Fibroblast of lung (primary cell): Measurements from ENCODE around the gene NFE2L1. TPM values are rescaled to one million over a fixed set of nuclear protein-coding genes. Genes with fewer than 3 reads are reported as not detected.

Experiments
- DNase-seq, 2 donors: peaks; one replicate each; pipeline versions ENCODE4 v3.0.0 to v3.0.0-alpha.2; 2010; ENCODE audit warnings: low read depth in 2 of 2
- H2AFZ ChIP-seq: 2 replicates; pipeline ENCODE4 v1.5.1; 2012; ENCODE audit warnings: low read length, control low read depth, inconsistent platforms
- H3K27ac ChIP-seq: 2 replicates; pipeline ENCODE4 v1.5.1; 2011; ENCODE audit warnings: low read length, control low read depth; ENCODE audit not compliant: insufficient read depth
- H3K27me3 ChIP-seq: 2 replicates; pipeline ENCODE4 v1.5.1; 2011; ENCODE audit warnings: mild to moderate bottlenecking, low read length; ENCODE audit not compliant: control insufficient read depth, insufficient read depth
- H3K36me3 ChIP-seq: 2 replicates; pipeline ENCODE4 v1.5.1; 2011; ENCODE audit warnings: low read length; ENCODE audit not compliant: control insufficient read depth, insufficient read depth
- H3K4me1 ChIP-seq: 2 replicates; pipeline ENCODE4 v1.5.1; 2011; ENCODE audit warnings: low read length; ENCODE audit not compliant: control insufficient read depth, insufficient read depth; ENCODE audit errors: extremely low read depth
- H3K4me2 ChIP-seq: 2 replicates; pipeline ENCODE4 v1.5.1; 2011; ENCODE audit warnings: low read length, control low read depth; ENCODE audit not compliant: insufficient read depth; ENCODE audit errors: extremely low read depth
- H3K4me3 ChIP-seq, 4 experiments: fragments of 200-600 bp in 1 of 4; sonication (generic) in 1 of 4; replicated peaks in 1 of 4; 2 replicates each; pipeline ENCODE4 v1.5.1; 2011 to 2016; ENCODE audit warnings: low read length in 4 of 4, low read depth in 3 of 4, mild to moderate bottlenecking in 3 of 4, control low read depth in 2 of 4, inconsistent platforms in 1 of 4, mixed read lengths in 1 of 4; ENCODE audit not compliant: insufficient read depth in 1 of 4; ENCODE audit errors: control extremely low read depth in 1 of 4
- H3K79me2 ChIP-seq: 2 replicates; pipeline ENCODE4 v1.5.1; 2012; ENCODE audit warnings: mild to moderate bottlenecking, low read length, inconsistent platforms; ENCODE audit not compliant: control insufficient read depth, insufficient read depth
- H3K9ac ChIP-seq: 2 replicates; pipeline ENCODE4 v1.5.1; 2011; ENCODE audit warnings: mild to moderate bottlenecking, low read length, control low read depth; ENCODE audit not compliant: insufficient read depth
- H3K9me3 ChIP-seq: 2 replicates; pipeline ENCODE4 v1.5.1; 2012; ENCODE audit warnings: low read depth, low read length; ENCODE audit not compliant: control insufficient read depth, insufficient read depth
- H4K20me1 ChIP-seq: 2 replicates; pipeline ENCODE4 v1.5.1; 2011; ENCODE audit warnings: low read length; ENCODE audit not compliant: control insufficient read depth, insufficient read depth; ENCODE audit errors: extremely low read depth
- CTCF ChIP-seq, 2 donors: IDR thresholded peaks in 1 of 2; conservative IDR thresholded peaks in 1 of 2; 1 replicate in 1 of 2; 2 replicates in 1 of 2; pipeline ENCODE4 v1.5.1; 2011 to 2012; ENCODE audit warnings: low read length in 2 of 2, control low read depth in 1 of 2, inconsistent platforms in 1 of 2, low read depth in 1 of 2, mild to moderate bottlenecking in 1 of 2
- EZH2 ChIP-seq: IDR thresholded peaks from 2 replicates; pipeline ENCODE4 v1.5.1; 2012; ENCODE audit warnings: low read length, control low read depth, mild to moderate bottlenecking; ENCODE audit errors: missing control alignments
- polyA plus RNA-seq, 2 donors: library from polyadenylated mRNA; depleted of rRNA in 1 of 2; stranded (reverse) in 1 of 2; unstranded in 1 of 2; fragments of >200 nt; gene quantifications; 2 replicates each; pipeline ENCODE4 v1.2.1, GENCODE V29; 2011 to 2012; ENCODE audit warnings: missing spikeins in 1 of 2
- total RNA-seq: library from RNA; depleted of rRNA; stranded (reverse); fragments of >200 nt; gene quantifications from 2 replicates; pipeline ENCODE4 v1.2.1, GENCODE V29; 2014

Gene NFE2L1
- total and polyA plus RNA-seq, 2 donors (not counting 1 experiment from before 2014, with no cell fraction given), result 162 to 200 TPM

DNA sequence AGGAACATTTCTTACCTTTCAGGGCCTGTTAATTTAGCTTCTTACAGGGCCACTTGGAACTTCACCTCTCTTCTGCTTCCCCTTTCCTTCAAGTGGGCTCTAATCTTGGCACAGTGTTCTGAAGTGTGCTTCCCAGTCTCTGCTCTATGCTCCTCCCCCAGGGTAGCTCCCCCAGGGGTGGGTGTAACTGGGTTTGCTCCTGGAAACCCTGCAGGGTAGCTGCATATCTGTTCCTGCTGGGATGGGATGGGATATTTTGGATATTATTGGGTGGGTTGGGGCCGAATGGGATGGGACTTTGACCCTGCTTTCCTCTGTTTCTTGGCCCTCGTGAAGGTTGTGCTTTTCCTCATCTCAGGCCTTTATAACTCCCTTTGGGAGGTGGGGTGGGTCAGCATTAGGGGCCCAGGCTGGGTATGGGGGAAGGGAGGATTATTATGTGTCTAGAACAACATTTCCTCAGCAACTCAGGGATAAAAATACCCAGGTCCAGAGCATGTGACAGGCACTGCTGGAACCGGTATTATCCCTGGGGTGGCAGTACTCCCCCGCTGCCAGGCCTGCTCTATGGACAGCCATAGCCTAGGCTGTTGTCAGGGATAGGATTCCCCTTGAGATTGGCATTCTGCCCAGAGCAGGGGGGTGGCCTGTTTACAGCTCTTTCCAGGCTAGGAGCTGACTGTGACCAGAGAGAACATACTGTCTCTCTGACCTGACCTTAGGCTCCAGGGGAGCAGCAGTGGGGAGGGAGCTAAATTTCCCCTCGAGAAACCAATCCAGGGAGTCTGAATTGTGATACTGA, 5.0 kb downstream of the NFE2L1 start:
- peak overlapping the region in 2 of 4 experiments; percentile 69 to 93 for H3K4me3 ChIP-seq
- TF ChIP-seq EZH2, result no peak
- TF ChIP-seq CTCF (conservative IDR thresholded peaks at IDR 0.05 in 1 of 2, IDR thresholded peaks at IDR 0.05 in 1 of 2; ENCODE audit: low read depth in 1 of 2, low read length in 2 of 2), result no peak

GRCh38 chr17:48053758-48054237, 5.6 kb downstream of the NFE2L1 start:
- H3K9ac ChIP-seq, result peak overlapping the region; percentile 26
- no peaks in the 10 kb centered on the region for H4K20me1 ChIP-seq
- peaks cover 44% of the 10 kb centered on the region for H3K79me2 ChIP-seq
- H3K4me3 ChIP-seq, result peak overlapping the region in 2 of 4 experiments; percentile 69 to 93
- no peak for DNase-seq
- H3K36me3 ChIP-seq, result peaks cover 18% of the 10 kb centered on the region
- no peak overlapping the region for H2AFZ ChIP-seq
- peaks cover 34% of the 10 kb centered on the region for H3K4me1 ChIP-seq
- no peaks in the 10 kb centered on the region for H3K9me3 ChIP-seq
- H3K27ac ChIP-seq, result no peak overlapping the region
- H3K27me3 ChIP-seq, result no peaks in the 10 kb centered on the region
- H3K4me2 ChIP-seq, result peak overlapping the region; percentile 60
- TF ChIP-seq CTCF (conservative IDR thresholded peaks at IDR 0.05 in 1 of 2, IDR thresholded peaks at IDR 0.05 in 1 of 2; ENCODE audit: low read depth in 1 of 2, low read length in 2 of 2) (no peak), EZH2 (no peak)

More for the DNA sequence above, 5.0 kb downstream of the NFE2L1 start:
- H3K36me3 ChIP-seq, result peaks cover 14% of the 10 kb centered on the region
- peaks cover 44% of the 10 kb centered on the region for H3K79me2 ChIP-seq
- H3K9ac ChIP-seq, result peak overlapping the region; percentile 7
- H4K20me1 ChIP-seq, result no peaks in the 10 kb centered on the region
- peak overlapping the region; percentile 49 for H3K27ac ChIP-seq
- H2AFZ ChIP-seq, result no peak overlapping the region
- no peaks in the 10 kb centered on the region for H3K9me3 ChIP-seq
- DNase-seq, result peak in 1 of 2 donors; percentile 47
- peaks cover 34% of the 10 kb centered on the region for H3K4me1 ChIP-seq
- peak overlapping the region; percentile 61 for H3K4me2 ChIP-seq
- H3K27me3 ChIP-seq, result no peaks in the 10 kb centered on the region

DNA sequence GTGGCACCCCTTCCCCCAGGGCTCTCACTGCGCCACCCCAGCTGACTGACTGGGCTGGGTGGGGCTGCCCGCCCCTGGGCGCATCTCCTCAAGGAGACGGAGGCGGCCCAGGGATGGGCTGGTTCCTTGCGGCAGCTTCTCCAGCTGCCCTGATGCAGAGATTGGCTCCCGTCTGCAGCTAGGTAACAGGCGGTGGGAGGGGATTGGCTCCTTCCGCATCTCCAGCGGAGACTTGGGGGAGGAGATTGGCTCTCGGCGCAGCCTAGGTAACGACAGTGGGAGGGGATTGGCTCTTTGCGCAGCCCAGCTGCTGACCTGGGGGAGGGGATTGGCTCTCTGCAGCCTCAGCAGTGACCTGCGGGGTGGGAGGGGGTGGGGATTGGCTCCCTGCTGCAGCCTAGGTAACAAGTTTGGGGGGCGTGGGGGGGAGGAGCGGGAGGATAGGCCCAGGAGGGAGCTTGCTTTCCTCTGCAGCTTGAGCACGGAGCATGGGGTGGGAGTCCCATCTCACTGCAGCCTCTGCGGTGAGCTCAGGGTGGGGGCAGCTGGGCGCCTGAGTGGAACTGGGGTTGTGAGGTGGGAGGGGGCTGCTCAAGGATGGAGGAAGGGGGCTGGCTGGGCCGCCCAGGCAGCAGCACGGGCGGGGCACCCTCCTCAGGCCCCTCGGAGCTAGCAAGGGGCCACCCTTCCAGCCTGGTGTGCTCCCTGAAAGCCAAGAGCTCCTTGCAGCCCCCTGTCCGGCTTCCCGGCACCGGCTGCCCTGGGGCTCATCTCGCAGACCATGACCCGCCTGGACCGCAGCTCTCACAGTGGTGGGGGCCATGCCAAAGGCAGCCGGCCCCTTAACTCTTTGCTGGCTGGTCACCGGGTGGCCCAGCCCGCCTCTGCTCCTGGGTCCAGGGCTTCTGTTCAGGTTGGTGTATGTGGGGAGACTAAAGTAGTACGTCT, 6.4 kb downstream of the NFE2L1 start:
- Histone ChIP-seq H4K20me1 (no peaks in the 10 kb centered on the region), H3K36me3 (peaks cover 25% of the 10 kb centered on the region), H3K4me1 (peaks cover 34% of the 10 kb centered on the region)

More for the DNA sequence above, 6.4 kb downstream of the NFE2L1 start:
- Histone ChIP-seq H3K9me3 (no peaks in the 10 kb centered on the region), H3K27ac (no peak overlapping the region), H3K79me2 (peaks cover 39% of the 10 kb centered on the region), H3K27me3 (no peaks in the 10 kb centered on the region), H2AFZ (no peak overlapping the region), H3K9ac (peak overlapping the region; percentile 26), H3K4me3 (peak overlapping the region in 2 of 4 experiments; percentile 69 to 93), H3K4me2 (peak overlapping the region; percentile 60)
- TF ChIP-seq CTCF (conservative IDR thresholded peaks at IDR 0.05 in 1 of 2, IDR thresholded peaks at IDR 0.05 in 1 of 2; ENCODE audit: low read depth in 1 of 2, low read length in 2 of 2) (no peak), EZH2 (no peak)
- DNase-seq, result peak; percentile 84 to 86
